ENCODE measurements around the gene GALNT7.

DNA sequence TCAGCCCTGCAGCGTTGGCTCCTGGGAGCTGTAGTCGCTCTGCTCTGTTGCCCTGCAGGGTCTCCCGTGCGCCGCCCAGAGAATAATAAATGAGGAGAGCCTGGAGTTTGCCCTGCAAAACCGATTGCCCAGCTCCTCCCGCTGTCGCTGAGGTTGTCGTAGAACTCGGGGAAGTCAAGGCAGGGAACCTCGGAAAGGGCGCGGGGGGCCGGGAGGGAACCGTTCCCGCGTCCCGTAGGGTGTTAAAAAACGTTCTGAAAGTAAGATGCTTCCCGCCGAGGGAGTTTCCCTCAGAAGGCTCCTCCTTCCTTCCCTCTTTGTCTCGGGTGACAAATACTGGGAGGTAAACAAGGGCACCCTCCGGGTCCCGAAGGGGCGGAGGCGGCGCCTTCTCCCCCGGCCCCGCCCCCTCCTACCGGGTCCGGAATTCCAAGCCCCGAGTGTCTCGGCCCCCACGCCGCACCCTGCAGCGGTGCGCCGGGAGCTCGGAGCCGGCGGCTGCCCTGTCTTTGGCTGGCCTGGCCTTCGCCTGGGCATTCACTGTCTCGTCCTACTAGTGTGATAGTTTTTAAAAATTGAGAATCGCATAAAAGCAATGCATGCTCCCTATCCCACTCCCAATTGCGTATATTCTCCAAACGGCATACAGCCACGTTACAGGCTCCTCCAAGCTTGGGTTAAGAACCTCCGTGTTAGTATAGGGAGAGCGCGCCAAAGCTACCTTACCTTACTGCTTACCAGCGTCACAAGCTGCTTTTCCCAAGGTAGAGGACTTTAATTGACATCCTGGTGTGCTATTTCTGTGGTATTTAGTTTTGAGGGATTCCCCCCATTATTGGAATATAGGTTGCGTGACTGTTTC is 166.5 kb downstream of the GALNT7 start:
- TF ChIP-seq, protein P1, sequence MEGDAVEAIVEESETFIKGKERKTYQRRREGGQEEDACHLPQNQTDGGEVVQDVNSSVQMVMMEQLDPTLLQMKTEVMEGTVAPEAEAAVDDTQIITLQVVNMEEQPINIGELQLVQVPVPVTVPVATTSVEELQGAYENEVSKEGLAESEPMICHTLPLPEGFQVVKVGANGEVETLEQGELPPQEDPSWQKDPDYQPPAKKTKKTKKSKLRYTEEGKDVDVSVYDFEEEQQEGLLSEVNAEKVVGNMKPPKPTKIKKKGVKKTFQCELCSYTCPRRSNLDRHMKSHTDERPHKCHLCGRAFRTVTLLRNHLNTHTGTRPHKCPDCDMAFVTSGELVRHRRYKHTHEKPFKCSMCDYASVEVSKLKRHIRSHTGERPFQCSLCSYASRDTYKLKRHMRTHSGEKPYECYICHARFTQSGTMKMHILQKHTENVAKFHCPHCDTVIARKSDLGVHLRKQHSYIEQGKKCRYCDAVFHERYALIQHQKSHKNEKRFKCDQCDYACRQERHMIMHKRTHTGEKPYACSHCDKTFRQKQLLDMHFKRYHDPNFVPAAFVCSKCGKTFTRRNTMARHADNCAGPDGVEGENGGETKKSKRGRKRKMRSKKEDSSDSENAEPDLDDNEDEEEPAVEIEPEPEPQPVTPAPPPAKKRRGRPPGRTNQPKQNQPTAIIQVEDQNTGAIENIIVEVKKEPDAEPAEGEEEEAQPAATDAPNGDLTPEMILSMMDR (IDR thresholded peaks at IDR 0.05) = no peak
- TF ChIP-seq EP300 (IDR thresholded peaks at IDR 0.05) = peak in 1 of 2 donors; percentile 33

Data from tibial nerve (tissue), 4 donors.